IPS-NIHi11 (cell line): ENCODE data around the gene SPPL2A.
"Not testable (repeated sequence)": the region's sequence is repeated elsewhere in the genome, so short reads cannot be mapped to it uniquely, and the experiment has no call there.

ENCODE experiments used
- DNase-seq: peaks from one replicate; pipeline ENCODE4 v3.0.0; 2012; ENCODE audit warnings: mixed read lengths, low spot score

SPPL2A gene

GRCh38 chr15:50765195-50765967, at the start of gene SPPL2A:
SPPL2A (minus strand) TSS chr15:50765706; CDS start chr15:50765533, 173 bp downstream.
- peak; percentile 97 for DNase-seq

GRCh38 chr15:50814634-50815033, 49.1 kb upstream of the SPPL2A start:
- no peak for DNase-seq

GRCh38 chr15:50813865-50814264, 48.4 kb upstream of the SPPL2A start:
- DNase-seq, result no peak

- no peak for DNase-seq
These were observed 47.6 kb upstream of the SPPL2A start for GRCh38 chr15:50813089-50813488.

GRCh38 chr15:50812181-50812506, 46.6 kb upstream of the SPPL2A start:
- not testable (repeated sequence) for DNase-seq

GRCh38 chr15:50811461-50812180, 46.1 kb upstream of the SPPL2A start:
- DNase-seq, result not testable (repeated sequence)

- no peak for DNase-seq
These were observed 44.6 kb upstream of the SPPL2A start for GRCh38 chr15:50810128-50810527.

- no peak for DNase-seq
These were observed 43.2 kb upstream of the SPPL2A start for GRCh38 chr15:50808728-50809127.

- no peak for DNase-seq
These were observed 38.1 kb upstream of the SPPL2A start for GRCh38 chr15:50803479-50804180.

- no peak for DNase-seq
These were observed 35.2 kb upstream of the SPPL2A start for GRCh38 chr15:50800715-50801114.

GRCh38 chr15:50798684-50799083, 33.2 kb upstream of the SPPL2A start:
- DNase-seq, result no peak

- peak; percentile 45 for DNase-seq
These were observed 32.4 kb upstream of the SPPL2A start for GRCh38 chr15:50797926-50798325.

GRCh38 chr15:50791486-50791885, 26.0 kb upstream of the SPPL2A start:
- no peak for DNase-seq

- DNase-seq, result no peak
These were observed 25.4 kb upstream of the SPPL2A start for GRCh38 chr15:50790778-50791453.

- DNase-seq, result no peak
These were observed 21.4 kb upstream of the SPPL2A start for GRCh38 chr15:50786871-50787270.

GRCh38 chr15:50786438-50786837, 20.9 kb upstream of the SPPL2A start:
- no peak for DNase-seq

GRCh38 chr15:50783895-50784294, 18.4 kb upstream of the SPPL2A start:
- no peak for DNase-seq

- DNase-seq, result no peak
These were observed 17.9 kb upstream of the SPPL2A start for GRCh38 chr15:50783411-50783810.

- no peak for DNase-seq
These were observed 12.6 kb upstream of the SPPL2A start for GRCh38 chr15:50778086-50778485.

GRCh38 chr15:50777042-50777441, 11.5 kb upstream of the SPPL2A start:
- no peak for DNase-seq

GRCh38 chr15:50774450-50774849, 8.9 kb upstream of the SPPL2A start:
- DNase-seq, result no peak

- no peak for DNase-seq
These were observed 7.9 kb upstream of the SPPL2A start for GRCh38 chr15:50773389-50773788.
